Measurements from ENCODE around the gene ADRA2B. TPM values are rescaled to one million over a fixed set of nuclear protein-coding genes. Genes with fewer than 3 reads are reported as not detected.

ADRA2B gene
- total RNA-seq, 4 donors from 2014 or later: 0.33 to 4.6 (median 1.4) TPM

DNA sequence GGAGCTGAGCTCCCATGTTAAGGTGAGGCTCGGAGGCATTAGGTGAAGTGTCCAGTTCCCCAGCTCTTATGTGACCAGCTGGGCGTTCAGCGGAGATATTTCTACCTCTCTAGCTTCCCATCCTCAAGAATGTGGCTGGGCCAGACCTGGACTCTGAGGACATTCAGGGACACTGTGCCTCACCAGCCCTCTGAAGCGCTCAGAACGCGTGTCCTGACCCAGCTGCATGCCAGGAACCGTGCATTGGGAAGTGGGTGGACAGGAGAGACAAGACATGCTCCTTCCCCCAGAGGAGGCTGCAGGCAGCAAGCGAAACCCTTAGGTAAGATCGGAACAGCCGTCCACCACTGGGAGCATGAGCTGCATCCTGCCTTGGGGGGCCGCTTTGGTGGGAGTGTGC lies 43.6 kb downstream of the ADRA2B start:
- TF ChIP-seq CTCF (IDR thresholded peaks at IDR 0.05; ENCODE audit: low read depth): no peak

DNA sequence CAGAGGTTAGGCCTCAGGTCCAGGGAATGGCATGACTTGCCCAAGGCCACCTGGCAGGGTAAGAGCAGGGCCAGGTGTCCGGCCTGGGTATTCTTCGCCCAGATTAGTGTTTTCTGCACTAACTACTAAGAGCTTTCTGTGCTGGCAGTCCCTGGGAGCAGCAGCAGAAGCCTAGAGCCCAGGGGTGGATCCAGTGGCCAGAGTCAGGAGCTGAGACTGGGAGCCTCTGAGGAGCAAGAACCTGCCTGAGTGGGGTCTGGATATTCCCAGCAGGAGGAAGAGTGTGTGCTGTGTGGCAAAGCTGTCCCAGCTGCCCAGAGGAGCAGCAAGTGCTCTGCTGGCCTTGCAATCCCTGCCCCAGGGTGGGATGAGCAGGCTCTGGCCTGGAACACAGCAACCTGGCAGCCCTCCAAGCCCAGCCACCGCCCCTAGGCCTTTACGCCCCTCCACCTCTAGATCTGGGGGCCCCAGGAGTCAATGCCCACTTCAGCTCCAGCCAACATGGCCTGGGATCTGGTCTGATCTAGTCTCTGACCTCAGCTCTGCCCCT lies 50.9 kb downstream of the ADRA2B start:
- TF ChIP-seq CTCF (IDR thresholded peaks at IDR 0.05; ENCODE audit: low read depth): no peak

Other genes starting within 250 kb of the ADRA2B start
- gene ANKRD36C, start 124.7 kb downstream of the ADRA2B start, total RNA-seq: 10 to 100 TPM; 27.2 to 75.3 (median 59.2) TPM
- gene GPAT2, start 81.7 kb downstream of the ADRA2B start, total RNA-seq: 1 to 10 TPM; 1.5 to 7.0 (median 3.9) TPM
- gene ASTL, start 21.9 kb upstream of the ADRA2B start, total RNA-seq: under 1 TPM in 1 of 4 donors, not detected in 3; 0.34 TPM
- gene DUSP2, start 28.9 kb upstream of the ADRA2B start, total RNA-seq: 10 to 100 TPM in 1 of 4 donors, 1 to 10 TPM in 3; 2.6 to 10.2 (median 7.9) TPM
- 100 to 1,000 TPM in 3 of 4 donors, 10 to 100 TPM in 1; 96.7 to 184 (median 127) TPM for gene STARD7, start 92.3 kb upstream of the ADRA2B start, total RNA-seq
- 10 to 100 TPM; 26.4 to 42.8 (median 29.9) TPM for gene TMEM127, start 149.4 kb upstream of the ADRA2B start, total RNA-seq
- gene CIAO1, start 149.7 kb upstream of the ADRA2B start, total RNA-seq: 100 to 1,000 TPM in 3 of 4 donors, 10 to 100 TPM in 1; 83.2 to 141 (median 122) TPM
- 100 to 1,000 TPM in 1 of 4 donors, 10 to 100 TPM in 3; 67.8 to 106 (median 83.4) TPM for gene SNRNP200, start 189.0 kb upstream of the ADRA2B start, total RNA-seq
- 1 to 10 TPM in 3 of 4 donors, under 1 TPM in 1; 0.98 to 4.3 (median 2.5) TPM for gene ITPRIPL1, start 208.7 kb upstream of the ADRA2B start, total RNA-seq
- 1 to 10 TPM in 3 of 4 donors, not detected in 1; 1.3 to 9.5 (median 1.8) TPM for gene NCAPH, start 219.2 kb upstream of the ADRA2B start, total RNA-seq